HG02970 (cell line): Measurements from ENCODE around the gene ST6GALNAC1.

Source experiments
- ATAC-seq: cut with Tn5 transposase; IDR thresholded peaks from one replicate; pipeline ENCODE4 v1.9.1; 2021; ENCODE audit warnings: mild to moderate bottlenecking, moderate library complexity, moderate number of reproducible peaks; ENCODE audit not compliant: unreplicated experiment, low FRiP score

ST6GALNAC1 gene

DNA sequence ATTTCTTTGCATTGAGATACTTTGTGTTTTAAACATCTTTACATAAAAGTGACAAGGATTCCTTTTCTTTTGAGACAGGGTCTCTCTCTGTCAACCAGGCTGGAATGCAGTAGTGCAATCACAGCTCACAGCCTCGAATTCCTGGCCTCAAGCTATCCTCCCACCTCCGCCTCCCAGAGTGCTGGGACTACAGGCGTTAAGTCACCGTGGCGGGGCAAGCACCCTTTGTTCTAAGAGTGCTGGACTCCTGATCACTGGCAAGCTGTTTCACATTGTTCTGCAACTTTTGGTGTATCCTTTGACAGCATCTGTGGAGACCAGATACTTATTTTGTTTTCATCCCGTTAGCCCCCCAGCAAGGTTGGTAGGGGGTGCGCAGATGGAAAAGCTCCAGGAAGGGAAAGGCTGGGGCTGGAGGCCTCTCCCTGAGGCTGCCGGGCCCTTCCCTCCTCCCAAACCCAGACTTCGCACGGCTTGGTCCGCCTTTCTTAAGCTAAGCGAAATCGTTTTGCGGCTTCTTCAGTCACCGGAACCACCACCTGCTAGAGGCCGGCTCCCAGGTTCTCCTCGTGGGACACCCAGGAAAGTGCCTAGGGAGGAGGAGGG is 59.0 kb downstream of the ST6GALNAC1 start:
- ATAC-seq: no peak

DNA sequence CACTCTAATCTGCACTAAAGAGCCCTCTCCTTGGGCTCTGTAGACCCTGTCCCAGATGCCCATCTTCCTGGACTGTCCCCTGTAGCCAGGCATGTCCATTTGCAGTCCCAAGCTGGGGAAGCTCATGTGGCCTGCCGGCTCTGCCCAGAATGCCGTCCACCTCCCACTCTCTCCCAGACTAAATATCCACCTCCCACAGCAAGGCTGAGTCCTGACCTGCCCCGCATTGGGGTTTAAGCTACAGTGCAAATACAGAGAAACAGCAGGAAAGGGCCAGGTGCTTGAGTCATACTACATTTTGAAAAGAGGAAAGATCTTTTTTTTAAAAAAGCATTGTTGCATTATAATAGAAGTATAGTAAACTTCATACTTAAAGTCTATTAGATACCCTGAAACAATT is 60.9 kb downstream of the ST6GALNAC1 start:
- no peak for ATAC-seq

DNA sequence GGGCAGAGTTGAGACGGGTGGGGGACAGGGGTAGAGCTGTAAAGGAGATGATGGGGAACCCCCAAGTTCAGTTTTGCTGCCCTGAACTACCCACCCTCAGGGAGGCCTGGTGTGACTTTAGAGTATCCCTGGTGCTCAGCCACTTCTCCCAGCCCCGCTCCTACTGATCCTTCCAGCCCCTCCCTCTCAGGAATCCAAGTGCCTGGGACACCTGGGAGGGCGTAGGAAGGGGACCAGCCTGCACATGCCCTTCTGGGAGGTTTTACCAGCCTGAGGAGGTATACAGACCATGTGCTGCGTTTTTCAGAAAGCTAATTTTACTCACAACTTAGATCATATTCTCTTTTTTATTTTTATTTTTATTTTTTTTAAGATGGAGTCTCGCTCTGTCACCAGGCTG is 62.0 kb downstream of the ST6GALNAC1 start:
- no peak for ATAC-seq

DNA sequence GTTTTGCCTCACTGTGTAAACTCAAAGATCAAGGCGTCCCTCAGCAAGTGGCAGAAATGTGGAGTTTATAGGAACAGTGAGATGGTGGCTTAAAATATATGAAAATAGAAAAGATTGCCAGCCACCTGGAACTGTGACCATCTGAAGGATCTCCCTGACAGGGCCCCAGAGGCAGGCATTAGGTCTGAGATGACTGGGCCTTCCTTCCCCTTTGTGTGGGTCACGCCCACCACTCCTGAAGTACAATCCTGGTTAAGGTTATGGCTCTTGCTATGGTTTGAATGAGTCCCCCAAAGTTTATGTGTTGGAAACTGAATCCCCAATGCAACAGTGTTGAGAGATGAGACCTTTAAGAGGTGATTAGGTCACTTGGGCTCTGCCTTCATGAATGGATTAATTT is 64.3 kb downstream of the ST6GALNAC1 start:
- ATAC-seq: no peak

DNA sequence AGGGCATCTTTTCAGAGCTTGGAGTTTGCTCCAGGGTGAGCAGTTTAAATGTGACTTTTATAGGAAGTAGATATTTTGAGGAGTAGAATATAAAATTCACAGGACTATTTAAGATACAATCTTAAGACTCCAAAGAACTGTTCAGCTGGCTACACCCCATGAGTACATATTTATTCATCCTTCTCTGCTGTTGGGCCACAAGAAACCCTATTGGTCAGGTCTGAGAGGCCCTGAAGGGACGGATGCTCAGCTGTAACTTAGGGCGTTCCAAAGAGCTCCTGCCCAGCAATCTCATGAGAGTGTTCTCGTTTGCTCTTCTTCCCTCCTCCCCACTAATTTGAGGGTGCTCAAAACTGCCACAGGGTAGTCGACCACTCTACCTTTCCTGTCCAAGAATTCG is 65.2 kb downstream of the ST6GALNAC1 start:
- no peak for ATAC-seq

DNA sequence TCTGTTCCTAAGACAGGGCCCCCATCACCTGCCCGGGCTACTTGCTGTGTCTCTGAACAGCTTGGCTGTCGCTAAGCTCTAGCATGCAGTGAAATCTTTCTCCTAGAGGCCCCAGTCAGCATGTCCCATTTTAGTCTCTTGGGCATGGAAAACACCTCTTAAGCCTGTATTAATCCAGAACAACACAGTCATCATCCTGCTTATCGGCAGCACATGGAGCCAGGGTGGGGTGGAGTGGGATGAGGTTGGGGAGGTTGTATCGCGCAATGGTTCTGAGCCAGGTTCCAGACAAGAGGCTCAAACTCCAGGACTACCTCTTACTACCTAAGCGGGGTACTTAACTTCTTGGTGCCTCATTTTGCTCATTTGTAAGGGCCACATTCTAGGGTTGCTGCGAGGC is 65.7 kb downstream of the ST6GALNAC1 start:
- no peak for ATAC-seq

DNA sequence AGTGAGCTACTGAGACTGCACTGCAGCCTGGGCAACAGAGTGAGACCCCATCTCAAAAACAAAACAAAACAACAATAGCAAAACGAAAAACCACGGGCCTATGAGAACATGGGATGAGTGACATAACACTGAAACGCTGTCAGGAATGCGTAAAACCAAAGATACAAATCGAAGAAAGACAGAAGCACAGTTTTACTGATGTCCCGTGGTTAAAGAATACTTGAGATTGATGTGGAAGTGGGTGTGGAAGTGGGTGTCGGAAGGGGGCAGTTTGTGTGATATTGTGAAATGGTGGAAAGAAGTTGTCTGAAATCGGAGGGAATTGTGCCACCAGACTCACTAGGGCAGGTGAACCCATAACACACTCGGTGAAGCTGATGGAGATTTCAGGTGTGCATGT is 67.4 kb downstream of the ST6GALNAC1 start:
- ATAC-seq: no peak

DNA sequence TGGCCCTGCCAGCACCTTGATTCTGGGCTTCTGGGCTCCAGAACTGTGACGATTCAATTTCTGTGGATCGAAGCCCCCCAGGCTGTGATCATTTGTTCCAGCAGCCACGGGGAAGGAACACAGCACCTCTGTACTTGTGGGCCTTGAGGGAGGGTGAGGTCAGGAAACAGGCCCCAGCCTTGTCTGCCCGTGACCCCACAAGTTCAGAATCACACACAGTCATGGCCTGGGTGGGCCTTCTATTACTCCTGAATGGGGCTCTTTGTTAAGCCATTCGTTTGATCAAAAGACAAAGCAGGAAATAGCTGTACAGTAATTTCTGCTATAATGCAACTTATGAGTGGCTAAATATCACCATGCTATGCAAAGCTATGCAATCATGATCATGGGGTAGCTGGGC is 68.0 kb downstream of the ST6GALNAC1 start:
- ATAC-seq: no peak
